Measurements from ENCODE around the gene LTC4S.
A peak's percentile ranks its signal among the peaks of the same experiment; 100 is the strongest.

The LTC4S gene

DNA sequence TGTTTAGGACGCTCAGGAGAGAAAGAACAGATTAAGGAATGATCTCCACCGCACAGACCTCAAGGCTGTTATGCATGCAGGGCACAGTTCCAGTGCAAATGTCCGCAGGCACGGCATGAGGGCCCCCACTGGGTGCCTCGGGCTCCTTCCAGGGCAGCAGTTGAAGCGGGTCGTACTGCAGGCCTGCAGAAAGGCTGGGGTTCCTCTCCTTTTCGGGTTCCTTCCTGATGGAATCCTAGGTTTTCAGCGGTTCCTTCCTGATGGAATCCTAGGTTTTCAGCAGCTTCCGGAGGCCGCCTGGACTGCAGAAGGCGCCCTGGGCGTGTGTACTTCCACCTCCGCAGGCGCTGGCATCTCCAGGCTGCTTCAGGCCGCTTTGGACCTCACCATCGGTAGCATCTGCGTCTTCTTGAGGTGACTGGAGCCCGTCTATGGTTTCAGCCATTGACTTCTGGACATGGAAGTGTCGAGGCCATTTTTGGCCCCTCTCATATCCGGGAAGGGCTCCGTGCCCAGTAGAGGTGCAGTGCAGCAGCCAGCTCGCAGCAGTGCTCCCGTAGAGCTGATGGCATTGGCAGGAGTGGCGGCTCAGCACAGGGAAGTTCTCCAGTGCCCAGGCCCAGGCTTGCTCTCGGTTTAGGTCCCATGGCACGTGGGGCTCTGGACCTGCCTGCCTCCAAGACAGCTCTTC is 18.5 kb downstream of the LTC4S start:
- DNase-seq: no peak

DNA sequence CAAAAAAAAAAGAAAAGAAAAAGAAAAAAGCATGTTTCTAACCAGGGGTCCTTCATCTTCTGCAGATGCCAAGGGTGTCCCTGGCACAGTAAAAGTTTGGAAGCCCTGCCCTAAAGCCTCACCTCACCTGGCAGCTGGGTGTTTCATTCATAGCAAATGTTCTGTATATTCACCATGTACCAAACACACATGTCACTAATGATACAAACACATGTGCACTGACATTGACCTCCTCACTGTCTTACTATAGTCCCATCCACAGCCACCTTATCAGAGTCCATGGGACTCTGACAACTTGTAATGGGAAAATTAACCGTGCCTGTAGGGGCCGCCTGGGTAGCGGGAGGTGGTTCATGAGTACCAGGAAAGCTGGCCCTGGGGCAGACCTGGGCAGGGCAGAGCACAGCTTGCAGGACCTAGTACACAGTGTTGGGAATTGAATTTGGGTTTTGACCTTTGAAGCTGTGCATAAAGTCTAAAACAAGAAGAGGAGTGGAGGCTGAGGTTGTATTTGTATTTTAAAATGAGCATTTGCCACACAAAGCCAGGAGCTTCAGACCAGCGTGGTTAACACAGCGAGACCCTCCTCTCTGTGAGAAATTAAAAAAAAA is 19.3 kb downstream of the LTC4S start:
- no peak for DNase-seq

DNA sequence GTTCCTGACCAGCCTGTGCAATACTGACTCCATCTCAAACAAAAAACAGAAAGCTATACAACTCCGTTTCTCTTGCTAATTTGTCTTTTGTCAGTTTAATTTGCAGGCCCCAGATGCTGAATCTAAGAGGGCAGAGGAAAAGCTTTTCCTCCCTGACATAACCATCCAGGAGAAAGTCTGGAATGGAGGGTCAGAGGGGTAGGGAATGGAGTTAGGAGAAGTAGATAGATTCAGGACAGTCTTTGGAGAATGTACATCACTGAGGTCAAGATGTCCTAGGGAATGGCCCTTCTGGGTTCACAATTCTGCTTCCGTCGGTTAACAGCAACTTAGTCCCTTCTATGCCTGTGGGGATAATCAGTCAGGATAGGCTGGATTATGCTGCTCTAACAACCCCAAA is 20.3 kb downstream of the LTC4S start:
- DNase-seq: no peak

DNA sequence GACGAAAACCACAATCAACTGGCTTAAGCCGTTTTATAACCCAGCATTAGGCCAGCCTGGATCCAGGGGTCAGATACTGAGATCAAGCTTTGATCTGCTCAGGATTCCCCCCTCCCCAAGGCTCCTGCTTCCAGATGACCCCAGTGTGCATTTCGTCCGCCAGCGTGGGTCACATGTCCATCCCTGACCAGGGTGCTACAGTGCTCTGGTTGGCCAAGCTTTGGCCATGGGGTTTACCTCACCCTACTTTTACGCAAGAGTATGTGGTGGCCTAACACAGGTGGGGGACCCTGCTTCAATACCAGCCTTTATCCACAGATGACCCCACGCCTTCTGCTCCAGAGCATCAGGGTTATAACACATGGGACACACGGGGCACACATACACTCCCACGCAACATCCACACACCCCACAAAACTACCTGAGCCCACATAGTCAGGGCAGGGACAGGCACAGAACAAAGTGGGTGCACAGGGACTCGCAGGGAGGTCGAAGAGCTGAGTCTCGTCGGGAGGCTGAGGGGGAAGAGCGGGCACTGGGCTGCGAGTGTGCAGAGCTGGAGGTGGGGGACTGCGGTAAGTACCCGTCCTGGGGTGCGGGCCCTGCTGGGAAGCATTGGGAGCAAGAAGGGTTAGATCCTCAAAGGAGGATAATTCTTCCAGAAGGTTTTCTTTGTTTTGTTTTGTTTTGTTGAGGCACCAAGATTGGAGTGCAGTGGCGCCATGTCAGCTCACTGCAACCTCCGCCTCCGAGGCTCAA is 21.9 kb downstream of the LTC4S start:
- DNase-seq: no peak

DNA sequence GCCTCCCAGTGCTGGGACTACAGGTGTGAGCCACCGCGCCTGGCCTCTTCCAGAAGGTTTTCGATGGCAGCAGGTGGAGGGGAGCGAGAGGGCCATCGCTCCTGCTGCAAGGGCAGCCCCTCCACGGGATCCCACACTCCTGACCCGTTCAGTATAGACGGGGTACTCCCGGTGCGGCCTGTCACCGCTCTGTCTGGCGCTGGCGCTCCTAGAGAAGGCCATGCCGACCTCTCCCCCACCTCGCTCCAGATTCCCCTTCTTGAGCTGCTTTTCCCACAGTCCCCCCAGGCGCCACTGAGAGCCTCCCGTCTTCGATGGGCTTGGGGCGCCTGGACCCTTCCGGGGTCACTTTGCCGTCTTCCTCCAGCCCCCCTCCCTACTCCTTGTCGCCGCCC is 22.6 kb downstream of the LTC4S start:
- DNase-seq: no peak

DNA sequence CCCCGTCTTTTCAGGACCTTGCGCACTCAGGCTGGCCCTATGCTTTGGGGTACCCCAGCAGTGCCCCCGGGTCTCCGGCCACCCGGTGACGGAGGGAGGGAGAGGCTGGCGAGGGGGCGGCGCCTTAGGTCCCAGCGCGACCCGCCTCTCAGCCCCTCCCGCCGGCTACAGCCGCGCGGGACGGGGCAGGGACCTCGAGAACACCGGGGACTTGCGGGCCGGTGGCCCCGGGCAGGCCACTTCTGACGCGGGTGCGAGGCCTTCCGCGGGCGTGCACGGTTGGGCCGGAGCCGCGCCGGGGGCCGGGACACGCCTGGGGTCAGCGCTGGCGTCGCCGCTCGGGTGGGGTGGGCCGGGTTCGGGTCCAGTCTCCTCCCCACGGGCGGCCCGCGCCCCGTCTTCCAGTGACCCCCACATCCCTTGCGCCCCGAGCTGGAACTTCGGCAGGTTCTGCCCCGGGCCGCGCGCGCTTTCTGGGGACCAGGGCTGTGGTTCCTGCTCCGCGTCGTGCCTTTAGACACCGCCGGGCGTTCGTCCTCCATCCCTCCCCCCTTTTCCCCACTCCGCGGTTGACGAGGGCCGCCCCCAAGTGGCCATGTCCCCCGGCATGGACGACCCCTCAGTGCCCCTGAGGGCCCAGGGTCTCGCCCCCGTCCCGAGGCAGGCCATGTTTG is 23.1 kb downstream of the LTC4S start:
- DNase-seq: no peak

DNA sequence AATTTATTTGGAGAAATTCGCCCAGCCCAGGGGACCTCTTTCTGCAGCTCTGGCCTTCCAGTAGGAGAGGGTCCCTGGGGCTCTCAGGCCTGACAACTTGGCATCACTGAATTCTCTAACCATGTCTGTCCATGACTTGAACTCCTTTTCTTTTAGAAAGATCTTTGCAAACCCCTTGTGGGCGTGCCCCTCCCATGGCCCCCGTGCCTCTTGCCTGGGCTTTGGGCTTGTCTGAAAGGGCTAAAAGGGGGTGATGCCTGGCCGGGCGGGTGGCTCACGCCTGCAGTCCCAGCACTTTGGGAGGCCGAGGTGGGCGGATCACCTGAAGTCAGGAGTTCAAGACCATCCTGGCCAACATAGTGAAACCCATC is 23.7 kb downstream of the LTC4S start:
- no peak for DNase-seq

DNA sequence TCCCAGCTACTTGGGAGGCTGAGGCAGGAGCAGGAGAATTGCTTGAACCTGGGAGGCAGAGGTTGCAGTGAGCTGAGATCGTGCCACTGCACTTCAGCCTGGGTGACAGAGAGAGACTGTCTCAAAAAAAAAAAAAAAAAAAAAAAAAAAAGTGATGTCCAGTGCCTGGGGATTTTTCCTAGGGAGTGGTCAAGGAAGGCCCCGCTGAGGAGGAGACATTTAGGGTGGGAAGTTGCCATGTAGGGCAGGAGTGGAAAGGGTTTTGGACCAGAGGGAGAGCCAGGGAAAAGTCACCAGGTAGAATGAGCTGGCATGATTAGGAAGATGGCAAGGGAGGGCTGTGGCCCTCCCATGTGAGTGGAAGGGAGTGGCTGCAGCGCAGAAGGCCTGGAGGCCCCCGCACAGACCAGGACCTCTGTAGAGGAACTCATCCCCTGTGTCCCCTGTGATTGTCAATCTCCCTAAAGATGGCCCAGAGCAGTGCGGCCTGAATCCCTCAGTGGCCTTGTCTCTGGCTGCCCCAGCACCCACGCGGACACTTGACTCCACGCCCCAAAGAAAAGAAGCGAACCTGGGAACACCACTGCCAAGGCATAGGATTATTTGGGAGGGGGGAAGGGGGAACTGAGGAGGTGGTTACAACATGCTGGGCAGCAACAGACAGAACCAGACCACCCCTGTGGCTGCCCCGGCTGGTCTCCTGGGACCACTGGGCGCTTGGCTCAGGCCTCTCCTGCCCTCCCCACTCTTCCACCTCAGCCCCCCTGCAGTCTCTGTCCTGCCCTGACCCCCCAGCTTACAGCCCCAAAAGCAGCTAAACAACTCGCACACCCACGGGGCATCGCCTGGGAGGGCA is 24.3 kb downstream of the LTC4S start:
- no peak for DNase-seq

DNA sequence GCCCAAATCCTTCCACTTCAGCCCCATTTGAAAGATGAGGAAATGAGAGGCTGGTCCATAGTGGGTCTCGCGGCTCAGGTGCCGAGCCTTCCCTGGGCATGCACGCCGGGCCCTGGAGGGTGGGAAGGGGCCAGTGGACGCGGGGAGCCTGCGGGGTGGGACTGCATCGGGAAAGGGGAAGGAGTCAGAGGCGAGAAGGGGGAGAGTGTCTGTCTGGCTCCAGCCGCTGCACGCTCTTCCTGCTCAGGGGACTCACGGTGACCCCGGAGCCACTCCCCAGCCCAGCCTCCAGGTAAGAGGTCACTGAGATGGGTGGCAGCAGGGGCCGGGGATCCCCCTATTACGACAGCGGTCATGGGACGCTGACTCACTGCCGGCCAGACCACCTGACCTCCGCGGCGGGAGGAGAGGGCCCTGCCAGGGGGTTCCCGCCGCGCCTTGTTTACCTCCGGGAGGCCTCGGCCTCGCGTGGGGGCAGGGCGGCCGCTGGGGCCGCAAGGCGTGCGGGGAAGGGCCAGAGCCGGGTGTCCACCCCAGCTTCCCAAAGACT is 25.0 kb downstream of the LTC4S start:
- DNase-seq: peak; percentile 75

DNA sequence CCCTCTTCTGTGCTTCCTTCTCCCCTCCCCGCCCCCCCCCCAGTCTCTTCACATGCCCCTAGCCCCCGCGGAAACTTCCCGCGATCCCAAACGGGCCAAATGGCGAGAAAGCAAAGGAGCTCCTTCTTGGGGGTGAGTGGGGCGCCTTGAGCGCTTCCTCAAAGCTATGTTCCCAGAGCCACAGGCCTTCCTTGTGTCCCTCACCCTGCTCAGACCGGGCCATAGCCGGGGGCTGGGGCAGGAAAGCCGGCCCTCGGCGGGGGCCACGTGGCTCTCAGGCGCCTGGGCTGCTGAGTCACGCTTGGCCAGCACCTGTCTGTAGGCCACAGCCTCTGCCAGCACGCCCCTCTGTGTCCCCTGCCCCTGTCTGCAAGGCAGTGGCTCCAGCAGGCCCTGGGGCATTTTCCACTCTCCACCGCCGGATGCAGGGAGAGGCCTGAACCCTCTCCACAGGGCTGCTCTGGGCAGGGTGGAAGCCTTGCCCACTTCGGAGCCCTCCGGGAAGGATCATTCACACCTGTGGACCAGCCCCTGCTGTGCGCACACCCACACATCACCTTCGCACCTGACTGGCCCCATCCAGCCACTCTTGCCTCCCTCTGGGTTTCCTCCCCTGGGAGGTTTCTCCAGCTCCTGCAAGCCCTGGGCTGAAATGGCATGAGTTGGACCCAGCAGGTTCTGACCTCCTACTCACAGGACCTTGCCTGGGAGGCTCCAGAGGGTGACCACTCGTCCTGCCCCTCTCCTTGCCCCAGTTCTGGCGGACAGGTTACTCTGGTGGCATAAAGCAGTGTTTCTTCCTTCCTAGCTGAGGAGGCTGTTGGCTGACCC is 25.7 kb downstream of the LTC4S start:
- no peak for DNase-seq

DNA sequence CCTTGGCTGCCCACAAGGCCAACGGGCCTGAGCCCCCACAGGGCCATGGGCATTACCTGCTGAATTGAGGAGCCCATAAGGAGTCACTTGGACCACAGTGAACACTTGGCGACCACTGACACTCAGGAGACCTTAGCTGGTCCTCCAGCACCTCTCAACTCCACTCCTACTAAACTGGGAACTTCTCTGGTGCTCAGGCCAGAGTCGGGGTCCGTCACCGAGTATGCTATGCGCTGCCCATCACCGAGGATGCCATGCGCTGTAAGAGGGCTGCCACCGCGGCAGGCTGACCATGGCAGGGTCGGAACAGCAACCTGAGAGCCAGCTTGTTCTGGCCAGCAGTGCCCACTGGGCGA is 26.3 kb downstream of the LTC4S start:
- DNase-seq: no peak

DNA sequence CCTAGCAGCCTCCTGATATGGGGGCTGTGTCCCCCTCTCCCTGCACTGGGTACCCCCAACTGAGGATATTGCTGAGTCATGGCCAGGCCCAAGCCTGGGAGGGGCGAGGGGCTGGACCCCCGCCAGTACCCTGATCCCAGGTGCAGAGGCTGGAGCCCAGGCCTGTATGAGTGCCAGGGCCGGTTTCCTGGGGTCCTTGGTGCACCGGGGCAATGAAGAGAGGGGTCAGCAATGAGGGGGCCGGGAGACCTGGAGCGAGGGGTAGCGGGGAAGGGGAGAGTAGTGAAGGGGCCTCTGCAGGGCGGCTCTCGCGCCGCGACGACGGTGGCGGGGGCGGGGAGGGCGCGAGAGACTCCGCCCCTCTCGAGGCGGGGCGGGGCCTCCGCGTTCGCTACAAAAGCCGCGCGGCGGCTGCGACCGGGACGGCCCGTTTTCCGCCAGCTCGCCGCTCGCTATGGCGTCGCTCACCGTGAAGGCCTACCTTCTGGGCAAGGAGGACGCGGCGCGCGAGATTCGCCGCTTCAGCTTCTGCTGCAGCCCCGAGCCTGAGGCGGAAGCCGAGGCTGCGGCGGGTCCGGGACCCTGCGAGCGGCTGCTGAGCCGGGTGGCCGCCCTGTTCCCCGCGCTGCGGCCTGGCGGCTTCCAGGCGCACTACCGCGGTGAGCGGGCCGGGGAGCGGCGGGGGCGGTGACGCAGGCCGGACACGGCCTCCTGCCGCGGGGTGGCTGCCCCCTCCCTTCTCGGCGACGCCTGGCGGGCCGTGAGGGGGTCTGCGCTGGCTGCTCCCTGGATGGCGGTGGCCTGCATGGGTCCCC is 26.9 kb downstream of the LTC4S start, which contains the start of gene SQSTM1:
SQSTM1 (plus strand) TSS at position 423 of the 815 bp plus-strand sequence; CDS start at position 455, 32 bp downstream.
- peak; percentile 79 for DNase-seq

DNA sequence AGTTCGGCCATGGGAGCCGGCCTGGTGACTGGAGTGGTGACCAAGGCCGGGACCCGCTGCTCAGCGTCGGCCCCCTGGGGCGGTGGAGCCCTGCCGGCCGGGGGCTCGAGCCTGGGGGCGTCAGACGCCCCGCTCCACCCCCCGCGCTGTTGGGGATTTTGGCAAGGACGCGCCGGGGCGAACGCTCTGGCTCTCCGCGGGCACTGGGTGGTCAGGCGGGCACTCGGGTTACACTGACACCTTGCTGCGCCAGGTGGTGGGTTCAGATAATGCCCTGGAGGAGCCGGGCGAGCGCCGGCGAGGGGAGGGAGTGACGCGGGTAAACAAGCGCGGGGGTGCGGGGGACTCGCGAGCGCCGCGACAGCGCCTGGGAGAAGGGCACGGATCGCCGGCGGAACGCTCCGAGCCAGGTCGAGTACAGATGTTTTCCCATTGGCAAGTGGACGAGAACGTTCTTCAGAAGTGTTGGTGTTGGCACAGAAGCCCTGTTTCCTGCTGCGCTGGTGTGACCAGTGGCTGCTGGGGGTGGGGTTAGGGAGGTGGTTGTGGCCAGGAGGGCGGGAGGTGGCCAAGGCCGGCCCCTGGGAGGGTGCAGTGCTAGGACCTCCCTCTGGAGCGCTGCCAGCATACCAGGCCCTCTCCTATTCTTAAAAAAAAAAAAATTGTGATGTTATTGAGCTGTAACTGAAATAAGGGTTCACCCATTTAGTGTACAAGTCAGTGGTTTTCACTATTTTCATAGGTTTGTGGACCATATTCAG is 27.7 kb downstream of the LTC4S start:
- DNase-seq: peak; percentile 82

DNA sequence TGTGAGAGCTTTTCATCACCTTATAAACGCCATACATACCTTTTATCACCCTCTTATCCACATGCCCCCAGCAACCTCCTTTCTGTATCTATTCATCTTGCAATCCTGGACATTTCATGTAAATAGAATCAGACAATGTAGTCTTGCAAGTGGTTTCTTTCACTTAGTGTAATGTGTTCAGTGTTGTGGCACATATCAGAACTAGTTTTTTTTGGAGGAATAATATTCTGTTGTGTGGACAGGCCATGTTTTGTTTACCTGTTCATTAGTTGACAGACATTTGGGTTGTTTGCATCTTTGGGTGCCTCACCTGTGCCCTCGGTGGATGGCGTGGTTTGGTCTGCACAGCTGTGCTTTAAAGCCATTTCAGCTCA is 28.3 kb downstream of the LTC4S start:
- DNase-seq: no peak

DNA sequence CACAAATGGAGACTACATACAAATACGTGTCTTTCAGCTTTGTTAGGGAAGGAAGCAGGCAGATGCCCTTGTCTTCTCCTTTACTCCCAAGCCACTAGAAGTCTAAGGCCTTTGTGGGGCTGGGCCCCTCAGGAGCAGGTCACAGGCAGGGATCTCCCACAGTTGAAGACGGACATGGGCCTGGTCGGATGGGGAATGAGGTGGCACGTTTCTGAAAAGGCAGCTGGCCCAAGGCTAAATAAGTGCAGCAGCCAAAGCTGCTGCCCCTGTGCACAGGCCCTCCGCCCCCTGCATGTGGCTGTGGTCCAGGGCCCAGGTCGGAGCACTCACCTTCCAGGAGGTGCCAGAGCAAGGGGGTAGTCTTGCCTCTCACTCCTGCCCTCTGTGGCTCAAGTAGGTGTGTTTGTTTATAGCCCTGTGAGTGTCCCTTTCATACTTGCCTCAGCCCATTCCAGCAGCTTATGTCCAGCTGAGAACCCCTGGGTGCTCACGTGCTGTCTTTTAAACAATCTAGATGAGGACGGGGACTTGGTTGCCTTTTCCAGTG is 28.7 kb downstream of the LTC4S start:
- DNase-seq: no peak

DNA sequence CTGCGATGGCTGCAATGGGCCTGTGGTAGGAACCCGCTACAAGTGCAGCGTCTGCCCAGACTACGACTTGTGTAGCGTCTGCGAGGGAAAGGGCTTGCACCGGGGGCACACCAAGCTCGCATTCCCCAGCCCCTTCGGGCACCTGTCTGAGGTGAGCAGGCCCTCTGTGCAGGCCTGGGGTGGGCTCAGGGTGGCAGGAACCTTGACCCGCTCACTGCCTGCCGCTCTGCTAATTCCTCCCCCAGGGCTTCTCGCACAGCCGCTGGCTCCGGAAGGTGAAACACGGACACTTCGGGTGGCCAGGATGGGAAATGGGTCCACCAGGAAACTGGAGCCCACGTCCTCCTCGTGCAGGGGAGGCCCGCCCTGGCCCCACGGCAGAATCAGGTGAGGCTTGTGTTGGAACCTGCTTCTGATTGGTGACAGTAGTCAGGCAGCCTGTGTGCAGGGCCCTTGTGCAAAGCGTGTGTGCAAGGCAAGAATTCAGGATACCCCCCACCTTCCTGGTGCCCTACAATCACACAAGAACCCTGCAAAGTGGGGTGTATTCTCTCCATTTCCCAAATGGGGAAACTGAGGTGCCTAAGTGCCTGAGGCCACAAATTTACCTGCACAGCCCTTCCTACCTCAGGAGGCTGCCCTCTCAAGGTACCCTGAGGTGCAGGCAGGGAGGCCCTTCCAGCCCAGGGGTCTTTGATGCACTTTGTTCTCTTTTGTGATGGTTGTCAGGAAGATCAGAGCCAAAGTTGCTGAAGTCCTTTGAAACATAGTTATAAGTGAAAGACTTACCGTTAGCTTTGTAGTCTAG is 30.4 kb downstream of the LTC4S start:
- DNase-seq: no peak

DNA sequence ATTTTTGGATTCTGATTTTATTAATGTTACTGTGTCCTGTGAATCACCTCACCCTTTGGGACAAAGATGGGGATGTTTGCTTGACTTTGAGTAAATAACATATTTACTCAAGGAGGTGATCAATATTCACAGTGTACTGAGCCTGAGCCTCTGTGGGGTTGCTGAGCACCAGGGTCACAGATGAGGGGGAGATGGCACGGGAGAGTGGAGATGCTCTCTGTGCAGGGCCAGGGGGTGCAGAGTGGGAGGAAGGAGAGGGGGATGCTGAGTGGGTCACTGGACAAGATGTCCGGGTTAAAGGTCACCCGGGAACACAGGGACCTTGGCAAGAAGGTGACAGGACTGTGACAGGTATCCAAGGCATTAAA is 30.9 kb downstream of the LTC4S start:
- no peak for DNase-seq

DNA sequence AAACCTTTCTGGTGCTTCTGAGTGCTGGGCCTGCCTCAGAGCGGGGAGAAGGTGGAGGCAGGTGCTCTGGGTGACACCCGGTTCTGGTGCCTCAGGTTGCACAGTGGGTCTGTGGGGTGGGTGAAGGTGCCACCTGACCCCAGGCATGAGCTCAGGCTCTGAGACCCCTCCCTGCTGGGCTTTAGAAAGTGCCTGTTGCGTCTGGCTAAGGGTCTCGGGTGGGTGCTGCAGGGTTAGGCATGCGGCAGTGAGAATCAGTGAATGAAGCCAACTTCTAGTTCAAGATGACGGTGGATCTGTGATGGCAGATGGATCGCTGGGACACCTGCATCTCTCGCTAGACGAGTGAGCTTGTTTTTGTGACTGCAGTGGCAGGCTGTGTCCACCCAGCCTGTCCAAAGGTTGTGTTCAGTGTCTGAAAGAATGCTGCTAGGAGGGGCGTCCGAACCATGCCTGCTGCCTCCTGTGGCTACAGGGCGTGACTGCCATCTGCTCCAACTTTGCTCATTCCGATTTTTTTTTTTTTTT is 31.9 kb downstream of the LTC4S start:
- no peak for DNase-seq

Measured in GDM1 (cell line).